ENCODE data around the gene DYDC1.
"Not testable (repeated sequence)": the region's sequence is repeated elsewhere in the genome, so short reads cannot be mapped to it uniquely, and the experiment has no call there.

Gene DYDC1

DNA sequence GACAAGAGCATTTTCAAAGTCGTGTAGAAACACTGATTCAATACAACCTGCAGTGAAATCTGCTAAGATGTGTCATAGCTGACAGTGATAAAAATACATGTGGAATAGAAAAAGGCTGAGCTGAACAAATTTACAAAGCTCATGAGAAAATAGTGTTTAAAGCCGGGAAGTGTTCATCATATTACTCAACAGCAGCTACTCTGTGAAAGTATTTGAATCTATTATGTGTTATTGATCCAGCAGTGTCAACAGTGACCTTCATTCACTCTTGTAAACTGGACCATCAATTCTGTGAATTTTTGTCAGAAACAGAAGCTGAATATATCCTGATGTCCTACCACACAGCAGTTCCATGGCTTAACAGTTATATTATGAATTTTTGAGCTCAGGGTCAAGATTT, 11.6 kb downstream of the DYDC1 start:
- in situ Hi-C loops (cut with MboI; ENCODE audit: low sequenced_read_pairs) = no loop called here

DNA sequence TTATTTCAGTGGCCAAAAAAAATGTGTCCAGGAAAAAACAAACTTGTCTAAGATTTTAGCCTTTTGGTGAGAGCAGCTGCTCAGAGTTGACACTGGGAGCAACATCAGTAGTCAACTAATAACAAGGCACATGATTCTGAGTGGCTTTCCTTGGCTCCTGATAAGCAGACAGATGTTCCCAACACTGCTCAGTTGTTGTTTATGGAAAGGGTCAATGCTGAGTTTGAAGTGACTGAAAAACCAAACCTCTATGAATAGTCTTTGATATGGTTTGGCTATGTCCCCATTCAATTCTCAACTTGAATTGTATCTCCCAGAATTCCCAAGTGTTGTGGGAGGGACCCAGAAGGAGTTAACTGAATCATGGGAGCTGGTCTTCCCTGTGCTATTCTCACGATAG, 12.3 kb downstream of the DYDC1 start:
- in situ Hi-C loops (cut with MboI; ENCODE audit: low sequenced_read_pairs) = no loop called here

DNA sequence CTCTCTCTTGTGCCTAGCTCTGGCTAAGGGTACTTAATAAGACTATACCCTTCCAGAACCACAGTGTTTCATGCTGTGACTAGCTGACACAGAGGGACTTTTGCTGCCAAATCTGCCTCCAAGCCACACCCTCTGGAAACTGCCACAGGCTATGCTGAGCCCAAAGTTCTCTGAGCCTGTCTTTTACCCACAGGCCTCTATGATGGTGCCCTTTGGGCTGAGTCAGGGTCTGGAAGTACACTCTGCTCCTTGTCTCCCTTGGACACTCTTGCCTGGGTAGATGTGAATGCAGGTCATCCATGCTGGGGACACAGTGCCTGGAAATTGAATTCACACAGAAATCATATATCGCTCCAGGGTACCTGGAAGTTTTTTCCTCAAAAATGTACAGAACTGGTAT, 22.6 kb downstream of the DYDC1 start:
- in situ Hi-C loops (cut with MboI; ENCODE audit: low sequenced_read_pairs) = no loop called here

DNA sequence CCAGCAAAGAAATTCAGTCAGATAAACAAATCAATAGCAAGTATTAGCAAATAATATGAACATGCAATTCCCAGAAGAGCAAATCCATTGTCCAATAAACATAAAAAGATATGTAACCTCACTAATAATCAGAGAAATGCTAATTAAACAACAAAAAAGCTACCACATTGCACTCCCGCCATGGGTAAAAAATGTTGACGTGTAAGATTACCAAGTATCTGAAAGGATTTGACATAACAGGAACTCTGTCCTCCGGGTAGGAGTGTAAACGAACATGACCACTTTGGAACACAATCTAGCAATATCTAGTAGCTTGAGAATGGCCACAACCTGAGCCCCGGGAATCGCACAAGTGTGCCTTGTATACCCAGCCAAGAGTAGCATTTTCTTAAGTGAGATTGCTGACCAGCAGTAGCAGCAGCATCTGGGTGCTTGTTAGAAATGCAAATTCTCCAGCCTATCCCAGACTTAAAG, 31.6 kb downstream of the DYDC1 start:
- in situ Hi-C loops (cut with MboI; ENCODE audit: low sequenced_read_pairs) = no loop called here

DNA sequence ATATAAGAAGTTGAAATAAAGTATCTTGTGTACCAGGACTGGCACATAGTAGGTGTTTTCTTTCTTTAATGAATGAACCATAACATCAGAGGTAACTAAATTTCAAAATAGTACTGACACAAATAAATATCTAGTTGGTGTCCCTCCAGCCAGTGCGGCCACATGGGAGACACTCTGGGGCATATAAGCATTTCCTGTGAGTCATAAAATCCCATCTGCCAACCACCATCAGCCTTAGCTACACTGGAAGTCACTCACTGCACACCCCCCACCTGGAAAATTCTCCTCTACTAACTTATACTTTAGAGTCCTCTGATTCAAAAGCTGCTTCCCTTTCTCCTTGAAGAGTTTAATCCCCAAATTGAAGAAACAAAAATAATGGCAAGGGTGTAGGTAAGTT, 32.5 kb downstream of the DYDC1 start:
- in situ Hi-C loops (cut with MboI; ENCODE audit: low sequenced_read_pairs) = no loop called here

DNA sequence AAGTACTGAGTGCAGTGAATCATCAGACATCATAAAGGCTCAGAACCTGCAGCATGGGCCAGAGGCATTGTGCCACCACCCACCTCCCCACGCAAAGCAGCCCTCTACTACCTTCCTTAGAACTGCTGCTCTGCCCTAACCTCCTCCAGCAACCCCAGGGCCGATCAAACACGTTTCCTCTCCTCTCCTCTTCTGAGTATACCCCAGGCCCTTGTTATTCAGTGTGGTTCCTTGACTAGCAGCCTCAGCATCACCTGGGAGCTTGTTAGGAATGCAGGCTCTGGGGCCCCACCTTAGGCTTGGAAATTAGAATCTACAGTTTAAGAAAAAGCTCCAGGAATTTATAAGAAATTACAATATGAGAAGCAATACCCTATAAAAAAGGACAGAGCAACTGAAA, 33.2 kb downstream of the DYDC1 start:
- in situ Hi-C loops (cut with MboI; ENCODE audit: low sequenced_read_pairs) = no loop called here

DNA sequence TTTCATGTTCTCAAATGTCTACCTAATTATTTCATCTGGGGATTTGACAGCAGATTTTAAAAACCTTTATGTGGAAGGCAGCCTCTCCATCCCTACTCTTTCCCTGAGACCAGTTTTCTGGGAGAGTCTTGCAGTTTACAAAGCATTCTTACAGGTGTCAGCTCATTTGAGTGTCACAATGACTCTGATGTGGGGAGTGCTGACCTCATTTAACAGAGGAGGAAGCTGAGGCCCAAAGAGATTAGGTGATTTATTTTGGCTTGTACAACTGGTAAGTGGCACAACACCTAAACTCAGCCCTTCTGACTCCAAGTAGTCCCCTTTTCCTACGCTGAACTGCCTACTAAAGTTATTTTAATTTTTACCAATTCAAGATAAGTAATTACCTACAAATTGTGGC, 33.8 kb downstream of the DYDC1 start:
- in situ Hi-C loops (cut with MboI; ENCODE audit: low sequenced_read_pairs) = no loop called here

DNA sequence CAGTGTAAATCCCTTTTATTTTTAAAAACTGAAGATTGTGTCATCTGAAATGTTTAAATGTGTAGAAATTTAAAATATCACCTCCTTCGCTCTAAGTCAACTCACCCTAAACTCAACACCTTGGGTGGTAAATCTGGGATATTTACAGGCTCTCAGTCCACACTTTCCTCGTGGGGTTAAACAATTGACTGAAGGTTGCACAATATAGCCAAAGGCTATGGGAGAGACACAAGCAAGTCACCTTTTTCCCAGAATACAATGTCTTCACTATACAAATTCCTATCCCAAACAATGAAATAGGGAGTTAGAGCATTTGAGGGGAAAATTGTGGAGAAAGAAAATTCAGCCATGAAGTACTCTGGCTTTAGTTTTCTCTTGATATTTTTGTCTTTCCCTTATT, 34.4 kb downstream of the DYDC1 start:
- in situ Hi-C loops (cut with MboI; ENCODE audit: low sequenced_read_pairs) = no loop called here

DNA sequence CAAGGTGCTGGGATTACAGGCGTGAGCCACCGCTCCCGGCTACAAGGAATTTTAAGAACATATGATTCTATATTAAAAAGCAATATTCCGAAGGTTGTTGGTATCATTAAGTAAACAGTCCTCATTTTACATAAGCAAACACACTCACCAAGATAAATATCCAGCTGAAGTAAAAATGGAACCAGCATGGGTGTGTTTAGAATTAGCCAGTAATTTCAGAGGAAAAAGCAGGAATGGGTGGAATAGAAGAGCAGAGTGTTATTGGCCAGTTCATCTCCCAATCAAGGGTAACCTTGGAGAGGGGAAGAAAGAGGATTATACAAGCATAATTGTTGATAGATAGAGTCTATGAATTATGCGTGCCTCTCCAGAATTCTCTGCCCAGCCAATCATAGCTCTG, 35.4 kb downstream of the DYDC1 start:
- in situ Hi-C loops (cut with MboI; ENCODE audit: low sequenced_read_pairs) = no loop called here

DNA sequence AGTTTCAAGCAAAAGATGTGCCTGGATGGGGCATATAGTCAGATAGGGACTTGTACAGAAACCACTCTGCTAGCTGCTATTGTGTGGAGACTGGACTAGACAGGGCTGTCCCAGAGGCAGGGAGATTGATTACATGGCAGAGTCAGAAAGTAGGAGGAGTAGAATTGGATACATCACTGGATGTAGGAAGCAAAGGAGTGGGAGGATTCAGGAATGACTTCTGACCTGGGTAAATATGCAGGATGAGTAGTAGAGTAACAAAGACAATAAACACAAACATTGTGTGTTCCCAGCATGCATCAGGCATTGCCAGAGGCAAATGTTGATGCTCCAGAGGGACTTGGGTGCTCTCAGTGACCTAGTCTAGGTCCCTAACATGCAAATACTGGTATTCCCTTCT, 36.2 kb downstream of the DYDC1 start:
- in situ Hi-C loops (cut with MboI; ENCODE audit: low sequenced_read_pairs) = no loop called here

DNA sequence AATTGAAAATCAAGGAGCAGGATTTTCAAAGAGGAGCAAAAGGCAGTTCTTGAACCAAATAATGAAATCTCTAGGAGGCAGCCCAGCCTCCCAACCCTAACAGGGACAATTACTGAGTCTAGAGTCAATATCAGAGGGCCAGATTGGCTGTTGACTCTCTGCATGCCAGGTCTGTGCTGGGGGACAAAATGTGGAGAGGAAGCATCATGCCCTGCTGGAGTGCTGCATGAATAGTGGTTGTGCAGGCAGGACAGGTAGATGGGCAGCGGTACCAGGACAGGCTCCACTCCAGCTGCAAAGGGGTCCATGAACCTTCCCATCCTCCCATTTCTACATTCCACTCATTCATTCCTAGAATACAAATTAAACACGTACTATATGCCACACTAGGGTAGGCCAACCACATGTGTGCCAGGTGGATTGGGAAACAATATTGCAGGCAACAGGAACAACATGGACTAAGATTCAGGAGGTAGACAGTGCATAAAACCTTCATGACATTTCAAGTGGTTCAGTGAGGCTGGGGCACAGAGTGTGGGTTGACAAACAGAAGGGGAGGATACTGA, 36.7 kb downstream of the DYDC1 start:
- in situ Hi-C loops (cut with MboI; ENCODE audit: low sequenced_read_pairs) = no loop called here

DNA sequence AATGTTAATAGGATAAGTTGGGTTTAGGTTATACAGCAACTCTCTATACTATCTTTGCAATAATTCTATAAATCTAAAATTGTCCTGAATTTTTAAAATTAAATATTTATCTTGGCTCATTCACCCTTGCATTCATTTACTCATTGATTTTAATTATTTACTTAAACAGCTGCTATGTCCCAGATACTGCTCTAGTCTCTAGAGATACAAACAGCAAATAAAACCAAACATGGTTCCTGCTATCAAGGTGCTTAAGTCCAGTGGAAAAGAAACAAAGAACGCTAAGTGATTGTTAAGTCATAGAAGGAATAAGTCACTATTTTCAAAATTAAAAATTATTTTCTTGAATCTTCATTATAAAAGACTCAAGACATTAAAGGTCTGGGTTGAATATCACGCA, 37.2 kb downstream of the DYDC1 start:
- in situ Hi-C loops (cut with MboI; ENCODE audit: low sequenced_read_pairs) = no loop called here

DNA sequence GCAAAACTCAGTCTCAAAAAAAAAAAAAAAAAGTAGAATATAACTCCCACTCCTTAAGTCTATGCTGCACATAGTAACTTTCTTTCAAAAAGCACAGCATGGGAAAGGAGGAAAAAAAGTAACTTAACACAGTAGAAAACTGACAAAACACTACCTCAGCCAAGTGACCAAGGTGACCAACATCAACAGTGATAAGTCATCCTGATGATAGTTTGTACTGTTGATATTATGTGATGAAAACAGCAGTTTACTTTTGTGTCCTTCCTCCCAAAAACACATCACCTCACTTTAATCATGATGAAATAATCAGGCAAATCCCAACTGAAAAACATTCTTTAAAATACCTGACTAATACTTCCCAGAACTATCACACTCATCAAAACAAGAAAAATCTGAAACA, 37.8 kb downstream of the DYDC1 start:
- in situ Hi-C loops (cut with MboI; ENCODE audit: low sequenced_read_pairs) = no loop called here

DNA sequence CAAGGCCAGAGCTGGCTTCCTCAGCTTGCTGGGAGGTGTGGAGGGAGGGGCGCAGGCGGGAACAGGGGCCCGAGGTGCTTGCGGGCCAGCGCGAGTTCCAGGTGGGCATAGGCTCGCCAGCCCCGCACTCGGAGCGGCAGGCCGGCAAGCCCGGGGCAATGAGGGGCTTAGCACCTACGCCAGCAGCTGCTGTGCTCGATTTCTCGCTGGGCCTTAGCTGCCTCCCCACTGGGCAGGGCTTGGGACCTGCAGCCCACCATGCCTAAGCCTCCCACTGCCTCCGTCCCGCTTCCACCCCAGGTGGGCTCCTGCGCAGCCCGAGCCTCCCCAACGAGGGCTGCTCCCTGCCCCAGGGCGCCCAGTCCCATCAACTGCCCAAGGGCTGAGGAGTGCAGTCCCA, 41.2 kb downstream of the DYDC1 start:
- in situ Hi-C loops (cut with MboI; ENCODE audit: low sequenced_read_pairs) = no loop called here

DNA sequence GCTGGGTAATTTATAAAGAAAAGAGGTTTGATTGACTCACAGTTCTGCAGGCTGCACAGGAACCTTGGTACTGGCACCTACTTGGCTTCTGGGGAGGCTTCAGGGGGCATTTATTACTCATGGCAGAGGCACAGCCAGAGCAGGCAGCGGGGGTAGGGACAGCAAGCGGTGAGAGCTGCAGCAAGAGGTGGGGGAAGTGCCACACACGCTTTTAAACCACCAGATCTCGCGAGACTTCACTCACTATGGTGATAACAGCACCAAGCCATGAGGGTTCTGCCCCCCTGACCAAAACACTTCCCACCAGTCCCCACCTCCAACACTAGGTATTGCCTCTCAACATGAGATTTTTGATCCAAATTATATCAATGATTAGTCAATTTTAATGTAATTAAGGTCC, 43.0 kb downstream of the DYDC1 start:
- in situ Hi-C loops (cut with MboI; ENCODE audit: low sequenced_read_pairs) = no loop called here

DNA sequence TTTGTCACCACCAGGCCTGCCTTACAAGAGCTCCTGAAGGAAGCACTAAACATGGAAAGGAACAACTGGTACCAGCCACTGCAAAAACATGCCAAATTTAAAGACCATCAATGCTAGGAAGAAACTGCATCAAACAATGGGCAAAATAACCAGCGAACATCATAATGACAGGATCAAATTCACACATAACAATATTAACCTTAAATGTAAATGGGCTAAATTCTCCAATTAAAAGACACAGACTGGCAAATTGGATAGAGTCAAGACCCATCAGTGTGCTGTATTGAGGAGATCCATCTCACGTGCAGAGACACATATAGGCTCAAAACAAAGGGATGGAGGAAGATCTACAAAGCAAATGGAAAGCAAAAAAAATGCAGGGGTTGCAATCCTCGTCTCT, 50.6 kb downstream of the DYDC1 start:
- in situ Hi-C loops (cut with MboI; ENCODE audit: low sequenced_read_pairs) = not testable (repeated sequence)

DNA sequence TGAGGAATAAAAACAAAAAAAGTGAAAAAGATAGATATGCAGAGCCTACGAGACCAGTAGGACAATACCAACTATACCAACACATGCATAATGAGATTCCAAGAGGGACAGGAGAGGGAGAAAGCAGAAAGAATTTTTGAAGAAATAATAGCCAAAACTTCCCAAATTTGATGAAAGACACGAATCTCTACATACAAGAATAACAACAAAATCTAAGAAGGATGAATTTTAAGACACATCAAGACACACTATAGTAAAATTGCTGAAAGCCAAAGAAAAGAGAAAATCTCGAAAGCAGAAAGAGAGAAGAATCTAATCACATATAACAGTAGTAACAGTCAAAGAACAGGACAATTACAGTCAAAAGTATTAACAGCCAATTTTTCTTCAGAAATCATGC, 59.6 kb downstream of the DYDC1 start:
- in situ Hi-C loops (cut with MboI; ENCODE audit: low sequenced_read_pairs) = no loop called here

DNA sequence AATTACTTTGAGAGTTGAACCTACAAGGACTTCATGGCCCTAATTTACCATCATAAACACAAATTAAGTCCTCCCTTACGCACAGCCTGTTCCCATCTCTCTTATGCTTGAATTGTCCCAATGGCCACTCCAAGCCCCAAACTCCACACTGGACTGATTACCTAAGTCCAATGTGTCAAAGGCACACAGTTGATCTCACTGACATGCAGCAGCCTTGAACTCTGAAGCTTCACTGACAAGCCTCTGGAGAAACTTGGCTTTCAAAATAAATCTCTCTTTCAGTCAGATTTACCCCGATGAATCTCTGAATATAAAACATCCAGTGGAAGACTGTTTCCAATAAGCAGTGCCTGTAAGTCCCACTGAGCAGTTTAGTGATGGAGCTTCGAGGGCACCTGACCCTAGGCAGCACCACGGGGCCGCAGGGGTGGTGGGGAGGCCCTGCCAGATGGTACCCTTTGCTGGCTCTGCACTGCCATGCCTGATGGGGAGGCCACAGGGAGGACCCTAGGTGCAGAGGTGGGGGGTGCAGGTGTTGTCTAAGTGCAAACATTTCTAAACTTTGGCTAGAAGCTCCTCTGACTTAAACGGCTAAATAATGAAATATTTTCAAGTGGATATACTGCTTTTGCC, 63.8 kb downstream of the DYDC1 start:
- in situ Hi-C loops (cut with MboI; ENCODE audit: low sequenced_read_pairs) = no loop called here

DNA sequence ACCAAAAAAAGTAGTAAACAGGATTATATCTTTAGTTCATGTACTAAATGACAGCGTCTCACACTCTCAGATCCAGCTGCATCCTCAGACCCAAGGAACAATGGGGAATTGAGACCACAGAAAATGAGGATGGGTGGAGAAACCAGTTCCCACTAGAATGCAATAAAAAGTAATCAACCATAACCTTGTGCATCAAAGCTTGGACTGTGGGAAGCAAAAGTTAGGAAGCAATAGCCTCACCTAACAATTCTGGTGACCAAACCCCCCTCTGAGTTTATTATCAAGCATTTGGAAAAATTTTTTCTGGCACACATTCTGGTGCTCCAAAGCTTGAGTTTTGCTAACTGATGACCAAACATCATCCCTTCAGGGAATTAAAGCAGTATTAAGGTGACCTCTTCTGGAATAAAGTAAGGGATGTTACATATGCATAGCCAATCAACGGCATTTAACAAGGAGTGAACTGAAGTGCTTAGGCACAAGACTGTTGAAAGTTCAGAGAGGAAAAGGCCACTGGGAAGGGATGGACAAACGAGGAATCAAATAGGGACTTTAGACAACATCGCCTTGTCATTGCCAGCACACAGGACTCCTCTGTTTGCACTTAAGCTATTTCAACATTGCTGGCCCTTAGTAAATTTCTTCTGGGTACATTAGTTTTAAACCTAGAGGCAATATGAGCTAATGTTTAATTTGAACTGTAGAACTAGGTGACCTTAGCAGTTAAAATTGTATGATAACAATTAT, 65.9 kb downstream of the DYDC1 start:
- in situ Hi-C loops (cut with MboI; ENCODE audit: low sequenced_read_pairs) = no loop called here

DNA sequence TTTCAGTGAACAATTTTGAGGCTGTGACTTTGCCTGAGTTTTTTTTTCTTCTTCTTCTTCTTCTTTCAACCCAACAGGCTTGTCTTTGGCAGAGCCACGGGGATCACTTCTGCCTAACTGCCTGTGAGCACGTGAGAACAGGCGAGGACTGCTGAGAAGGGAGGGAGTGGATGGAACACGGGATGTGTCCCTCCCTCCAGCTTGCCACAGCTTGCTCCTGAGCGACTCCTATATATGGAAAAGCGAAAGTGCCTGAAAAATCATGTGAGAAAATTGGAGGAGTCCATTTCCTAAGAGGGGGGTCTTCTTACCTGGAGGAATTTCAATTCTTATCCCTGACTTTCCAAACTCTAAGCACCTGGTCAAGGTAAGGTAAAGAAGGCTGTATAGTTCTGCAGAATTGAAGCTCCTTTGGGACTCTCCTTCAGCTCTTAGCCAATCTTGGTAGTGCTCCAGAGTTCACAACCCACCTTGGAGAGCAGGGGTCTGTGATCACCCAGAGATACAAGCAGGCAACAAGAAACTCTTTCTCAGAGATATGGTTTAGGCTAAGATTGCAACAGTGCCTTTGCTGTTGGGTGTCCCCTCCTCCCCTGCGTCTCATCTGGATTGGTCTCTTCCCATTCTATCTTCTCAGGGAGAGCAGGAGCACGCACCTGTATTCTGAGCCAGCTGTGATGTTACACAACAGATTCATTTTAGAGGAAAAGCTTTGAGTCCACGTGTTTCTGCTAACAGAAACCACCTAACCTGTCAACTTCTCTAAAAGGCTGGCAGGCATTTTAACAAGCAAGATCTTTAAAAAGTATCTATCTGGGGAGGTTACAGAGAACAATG, 66.9 kb downstream of the DYDC1 start, which contains the start of gene MAT1A:
Gene MAT1A, minus strand, starts transcription at position 208 of the 837 bp plus-strand sequence. CDS start 235 bp downstream, outside the sequence.
- in situ Hi-C loops (cut with MboI; ENCODE audit: low sequenced_read_pairs) = no loop called here

DNA sequence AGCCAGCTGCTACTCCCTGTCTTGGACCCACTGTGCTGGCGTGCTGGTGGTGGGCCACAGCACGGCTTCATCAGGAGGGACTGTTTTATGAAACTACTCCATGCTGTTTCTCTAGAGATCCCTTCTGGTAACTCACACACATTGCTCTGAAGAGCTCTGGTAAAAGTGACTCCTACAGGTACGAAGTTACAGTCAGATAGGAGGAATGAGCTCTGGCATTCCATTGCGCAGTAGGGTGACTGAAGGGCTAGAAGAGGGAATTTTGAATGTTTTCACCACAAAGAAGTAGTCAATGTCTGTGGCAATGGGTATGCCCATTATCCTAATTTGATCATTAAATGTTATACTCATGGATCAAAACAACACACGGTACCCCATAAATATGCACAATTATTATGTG, 67.7 kb downstream of the DYDC1 start:
- in situ Hi-C loops (cut with MboI; ENCODE audit: low sequenced_read_pairs) = no loop called here
